Measurements from ENCODE around the gene TRIM64.
"Not testable (repeated sequence)": the region's sequence is repeated elsewhere in the genome, so short reads cannot be mapped to it uniquely, and the experiment has no call there.

Gene TRIM64

GRCh38 chr11:89965737-89966136 is at the start of gene TRIM64:
Gene TRIM64 (plus strand): TSS chr11:89966037. CDS start chr11:89968504, 2,467 bp downstream.
- not testable (repeated sequence) for H3K27me3 ChIP-seq (ENCODE audit: insufficient read depth, poor library complexity, severe bottlenecking); ATAC-seq (ENCODE audit: low read depth); H3K9me3 ChIP-seq (ENCODE audit: severe bottlenecking); DNase-seq (ENCODE audit: low spot score); H3K4me1 ChIP-seq (ENCODE audit: insufficient read depth, poor library complexity, severe bottlenecking); H3K4me3 ChIP-seq (ENCODE audit: severe bottlenecking); H3K36me3 ChIP-seq (ENCODE audit: low read depth); H3K27ac ChIP-seq (ENCODE audit: poor library complexity, severe bottlenecking)

GRCh38 chr11:89922195-89922660 is 43.6 kb upstream of the TRIM64 start, which contains the start of gene TRIM49D1:
Gene TRIM49D1 (minus strand): TSS chr11:89922245. CDS start chr11:89917710, 4,535 bp downstream.
- DNase-seq (ENCODE audit: low spot score) (no peak), ATAC-seq (ENCODE audit: low read depth) (no peak)
- Histone ChIP-seq H3K36me3 (ENCODE audit: low read depth) (no peaks in the 10 kb centered on the region), H3K27me3 (ENCODE audit: insufficient read depth, poor library complexity, severe bottlenecking) (no peaks in the 10 kb centered on the region), H3K4me1 (ENCODE audit: insufficient read depth, poor library complexity, severe bottlenecking) (no peaks in the 10 kb centered on the region), H3K27ac (ENCODE audit: poor library complexity, severe bottlenecking) (no peak within 1 kb of the TSS), H3K9me3 (ENCODE audit: severe bottlenecking) (no peaks in the 10 kb centered on the region), H3K4me3 (ENCODE audit: severe bottlenecking) (no peak within 1 kb of the TSS)
- no peak for TF ChIP-seq CTCF (IDR thresholded peaks at IDR 0.05; ENCODE audit: poor library complexity, severe bottlenecking)

GRCh38 chr11:89923764-89924163 is 42.1 kb upstream of the TRIM64 start, which contains the start of gene TRIM49D2:
Gene TRIM49D2 (plus strand): TSS chr11:89924064. CDS start chr11:89926762, 2,698 bp downstream.
- H3K27ac ChIP-seq (ENCODE audit: poor library complexity, severe bottlenecking); H3K27me3 ChIP-seq (ENCODE audit: insufficient read depth, poor library complexity, severe bottlenecking); H3K4me1 ChIP-seq (ENCODE audit: insufficient read depth, poor library complexity, severe bottlenecking); H3K36me3 ChIP-seq (ENCODE audit: low read depth); H3K4me3 ChIP-seq (ENCODE audit: severe bottlenecking); ATAC-seq (ENCODE audit: low read depth); H3K9me3 ChIP-seq (ENCODE audit: severe bottlenecking); DNase-seq (ENCODE audit: low spot score): not testable (repeated sequence)

GRCh38 chr11:89960833-89961232 is 5.0 kb upstream of the TRIM64 start:
- not testable (repeated sequence) for ATAC-seq (ENCODE audit: low read depth); H3K4me1 ChIP-seq (ENCODE audit: insufficient read depth, poor library complexity, severe bottlenecking); H3K27ac ChIP-seq (ENCODE audit: poor library complexity, severe bottlenecking); H3K27me3 ChIP-seq (ENCODE audit: insufficient read depth, poor library complexity, severe bottlenecking); H3K9me3 ChIP-seq (ENCODE audit: severe bottlenecking); DNase-seq (ENCODE audit: low spot score); H3K36me3 ChIP-seq (ENCODE audit: low read depth); H3K4me3 ChIP-seq (ENCODE audit: severe bottlenecking)

Measured in RWPE2 (cell line).